ENCODE data around the gene LRRC7. TPM values are rescaled to one million over a fixed set of nuclear protein-coding genes. Genes with fewer than 3 reads are reported as not detected.

Gene LRRC7
- total and polyA plus RNA-seq, 9 donors = 0.01 to 0.45 (median 0.13) TPM; not detected in 4

DNA sequence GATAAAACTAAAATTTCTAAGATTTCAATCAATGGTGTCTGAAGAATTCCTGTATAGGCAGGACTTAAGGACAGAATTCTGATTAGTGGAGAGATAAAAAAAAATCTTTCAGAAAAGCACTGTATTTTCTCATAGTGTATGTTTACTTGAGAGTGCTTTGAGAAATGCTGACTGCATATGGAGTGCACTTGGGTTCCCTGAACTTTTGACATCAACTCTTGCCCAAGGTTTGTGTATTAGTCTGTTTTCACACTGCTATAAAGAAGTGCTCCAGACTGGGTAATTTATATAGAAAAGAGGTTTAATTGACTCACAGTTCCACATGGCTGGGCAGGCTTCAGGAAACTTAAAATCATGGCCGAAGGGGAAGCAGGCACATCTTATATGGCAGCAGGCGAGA, 362.7 kb downstream of the LRRC7 start:
- TF ChIP-seq CTCF (IDR thresholded peaks at IDR 0.05) = no peak
- no peak for TF ChIP-seq POLR2A (IDR thresholded peaks at IDR 0.05)
- TF ChIP-seq EP300 (IDR thresholded peaks at IDR 0.05) = no peak
- intact Hi-C loops (cut with DNase I) = no loop called here
- Histone ChIP-seq H3K27ac (no peak overlapping the region), H3K4me3 (no peak overlapping the region), H3K4me1 (ENCODE audit: insufficient read depth) (no peaks in the 10 kb centered on the region), H3K36me3 (no peaks in the 10 kb centered on the region), H3K27me3 (no peaks in the 10 kb centered on the region), H3K9me3 (no peaks in the 10 kb centered on the region)
- no peak for DNase-seq
- 94 to 97% (median 95%) methylated on average over 2 of the region's 2 CpGs for WGBS, 3 donors

DNA sequence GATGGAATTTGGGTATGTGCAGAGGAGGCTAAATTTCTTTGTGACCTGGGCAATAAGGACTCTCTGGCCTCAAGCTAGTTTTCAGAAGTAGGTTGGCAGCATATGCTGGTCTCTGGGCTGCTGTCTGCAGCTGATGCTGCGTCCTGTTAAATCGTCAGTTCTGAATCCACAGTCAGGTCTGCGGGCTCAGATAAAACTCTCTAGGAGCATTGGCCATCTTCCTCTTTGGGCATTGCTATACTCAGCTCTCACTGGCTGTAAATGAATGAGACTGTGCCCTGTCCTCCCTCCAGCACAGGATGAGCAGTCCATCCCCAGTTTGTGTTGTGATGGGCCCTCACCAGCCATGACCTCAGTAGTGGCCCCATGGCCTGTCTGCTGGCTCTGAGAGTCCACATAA, 365.0 kb downstream of the LRRC7 start:
- intact Hi-C loops (cut with DNase I) = no loop called here
- H3K9me3 ChIP-seq = no peaks in the 10 kb centered on the region

DNA sequence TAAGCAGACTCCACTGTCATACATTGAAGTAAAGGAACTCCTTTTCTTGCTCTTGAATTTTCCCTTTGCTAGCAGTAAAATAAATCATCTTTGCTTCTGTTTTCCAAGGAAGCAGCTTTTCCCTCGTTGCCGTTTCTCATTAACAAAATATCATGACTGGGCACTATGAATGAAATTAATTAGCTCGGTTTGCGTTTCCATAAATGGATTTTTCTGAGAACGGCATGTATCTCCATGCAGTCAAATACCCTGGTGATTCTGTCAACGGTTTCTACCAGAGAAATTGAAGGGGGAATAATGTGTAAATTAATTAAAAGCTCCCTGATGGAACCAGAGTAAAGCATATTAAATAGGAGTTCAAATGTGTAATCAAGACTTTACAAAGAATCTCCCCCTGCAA, 372.5 kb downstream of the LRRC7 start:
- Histone ChIP-seq H3K27ac (no peak overlapping the region), H3K4me1 (ENCODE audit: insufficient read depth) (no peaks in the 10 kb centered on the region), H3K27me3 (no peaks in the 10 kb centered on the region), H3K9me3 (no peaks in the 10 kb centered on the region), H3K36me3 (no peaks in the 10 kb centered on the region), H3K4me3 (no peak overlapping the region)
- no peak for DNase-seq
- intact Hi-C loops (cut with DNase I) = no loop called here
- TF ChIP-seq POLR2A (IDR thresholded peaks at IDR 0.05) = no peak
- TF ChIP-seq EP300 (IDR thresholded peaks at IDR 0.05) = no peak
- TF ChIP-seq CTCF (IDR thresholded peaks at IDR 0.05) = no peak
- WGBS, 3 donors = 15 to 23% (median 20%) methylated on average over 6 of the region's 6 CpGs

More for the DNA sequence above, 365.0 kb downstream of the LRRC7 start:
- WGBS, 3 donors = 89 to 95% (median 92%) methylated on average over 3 of the region's 3 CpGs
- H3K4me1 ChIP-seq (ENCODE audit: insufficient read depth) = no peaks in the 10 kb centered on the region
- H3K27me3 ChIP-seq = no peaks in the 10 kb centered on the region
- no peak overlapping the region for H3K27ac ChIP-seq
- no peak overlapping the region for H3K4me3 ChIP-seq
- no peak for DNase-seq
- H3K36me3 ChIP-seq = no peaks in the 10 kb centered on the region
- TF ChIP-seq CTCF (IDR thresholded peaks at IDR 0.05) (no peak), EP300 (IDR thresholded peaks at IDR 0.05) (no peak), POLR2A (IDR thresholded peaks at IDR 0.05) (no peak)

DNA sequence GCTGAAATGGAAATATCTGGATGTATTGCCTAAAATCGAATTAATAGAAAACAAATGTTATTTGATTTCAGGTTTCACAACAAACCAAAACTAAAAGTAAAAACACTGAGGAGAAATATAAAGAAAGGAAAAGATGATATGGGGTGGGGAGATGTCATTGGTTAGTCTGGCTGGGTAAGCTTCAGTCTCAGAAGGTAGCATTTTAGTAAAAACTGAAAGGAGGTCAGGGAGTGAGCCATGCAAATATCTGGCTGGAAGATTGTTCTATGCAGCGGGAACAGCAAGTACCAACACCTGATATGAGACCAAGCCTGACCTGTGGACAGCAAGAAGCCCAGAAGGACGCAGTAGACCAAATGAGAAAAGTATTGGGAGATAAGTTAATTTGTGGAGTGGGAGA, 373.1 kb downstream of the LRRC7 start:
- no peak overlapping the region for H3K27ac ChIP-seq
- intact Hi-C loops (cut with DNase I) = no loop called here
- no peak for DNase-seq
- no peaks in the 10 kb centered on the region for H3K27me3 ChIP-seq
- H3K36me3 ChIP-seq = no peaks in the 10 kb centered on the region
- H3K4me3 ChIP-seq = no peak overlapping the region
- no peaks in the 10 kb centered on the region for H3K4me1 ChIP-seq (ENCODE audit: insufficient read depth)
- TF ChIP-seq POLR2A (IDR thresholded peaks at IDR 0.05) (no peak), EP300 (IDR thresholded peaks at IDR 0.05) (no peak), CTCF (IDR thresholded peaks at IDR 0.05) (no peak)
- 53 to 59% (median 57%) methylated on average over 3 of the region's 3 CpGs for WGBS, 3 donors
- H3K9me3 ChIP-seq = no peaks in the 10 kb centered on the region

DNA sequence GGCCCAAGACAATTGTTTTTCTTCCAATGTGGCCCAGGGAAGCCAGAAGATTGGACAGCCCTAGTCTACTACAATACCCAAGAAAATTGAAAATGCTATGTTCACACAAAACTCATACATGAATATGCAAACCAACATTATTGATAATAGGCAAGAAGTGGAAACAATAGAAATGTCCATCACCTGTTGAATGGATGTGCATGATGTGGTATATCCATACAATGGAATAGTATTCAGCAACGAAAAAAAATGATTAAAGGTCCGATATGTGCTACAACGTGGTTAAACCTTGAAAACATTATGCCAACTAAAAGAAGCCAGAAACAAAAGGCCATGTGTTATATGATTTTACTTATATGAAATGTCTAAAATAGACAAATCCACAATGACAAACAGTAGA, 375.3 kb downstream of the LRRC7 start:
- Histone ChIP-seq H3K4me3 (no peak overlapping the region), H3K9me3 (no peaks in the 10 kb centered on the region), H3K27ac (no peak overlapping the region), H3K4me1 (ENCODE audit: insufficient read depth) (no peaks in the 10 kb centered on the region), H3K27me3 (no peaks in the 10 kb centered on the region), H3K36me3 (no peaks in the 10 kb centered on the region)
- TF ChIP-seq EP300 (IDR thresholded peaks at IDR 0.05) = no peak
- no peak for DNase-seq
- intact Hi-C loops (cut with DNase I) = no loop called here
- 91 to 98% (median 95%) methylated on average over 3 of the region's 3 CpGs for WGBS, 3 donors

Measured in ovary (tissue), 9 donors.